Pancreas (tissue), 10 donors: ENCODE results near the gene TCF7L2. TPM values are rescaled to one million over a fixed set of nuclear protein-coding genes. Genes with fewer than 3 reads are reported as not detected.

Experiments
- ATAC-seq, 4 donors: fragments of 200-7000 bp; cut with Tn5 transposase; one replicate each; pipeline versions ENCODE4 v1.8.0 to v1.9.1; 2020; ENCODE audit warnings: mild to moderate bottlenecking in 4 of 4, moderate library complexity in 4 of 4
- DNase-seq, 6 donors: peaks; one replicate each; pipeline ENCODE4 v3.0.0-alpha.2; 2020
- FAIRE-seq: peaks from 2 replicates; lab custom pipeline; 2012; peaks lifted over from hg19 to GRCh38; lab: Jason Lieb, UNC
- H3K27ac ChIP-seq, 4 donors: fragments of 200-600 bp; sonication (generic); 1 replicate in 3 of 4; 2 replicates in 1 of 4; pipeline versions ENCODE4 v1.5.0 to v1.8.0; 2020
- H3K27me3 ChIP-seq, 4 donors: fragments of 200-600 bp; one replicate each; pipeline ENCODE4 v1.8.0; 2021
- H3K36me3 ChIP-seq, 3 donors: fragments of 200-600 bp; sonication (generic) in 1 of 3; one replicate each; pipeline versions ENCODE4 v1.5.0 to v1.8.0; 2020 to 2021
- H3K4me1 ChIP-seq, 3 donors: fragments of 200-600 bp; one replicate each; pipeline ENCODE4 v1.8.0; 2021
- H3K4me3 ChIP-seq, 4 donors: fragments of 200-600 bp; sonication (generic) in 2 of 4; one replicate each; pipeline versions ENCODE4 v1.5.0 to v1.8.0; 2020 to 2021
- H3K9me3 ChIP-seq, 4 donors: fragments of 200-600 bp; one replicate each; pipeline ENCODE4 v1.8.0; 2021
- CTCF ChIP-seq, 4 donors: fragments of 200-600 bp; sonication (generic) in 3 of 4; IDR thresholded peaks; one replicate each; pipeline versions ENCODE4 v1.5.0 to v1.8.0; 2021; ENCODE audit warnings: antibody characterized with exemption in 4 of 4
- WGBS, 2 donors: extraction: QIAGEN DNeasy Blood & Tissue Kit; methylation state at CpG; one replicate each; pipeline ENCODE4 v1.1.7; 2013; 5-methylcytosine and 5-hydroxymethylcytosine counted together
- intact Hi-C, 3 donors: fragments of 100-400 bp; cut with DNase I; formaldehyde crosslinking; loops; one replicate each; pipeline versions ENCODE4 v1.11.1 to v1.14.2; 2022
- polyA plus RNA-seq, 2 donors: library from polyadenylated mRNA; stranded (reverse); fragments of 200-250 nt; gene quantifications; one replicate each; pipeline ENCODE4 v1.2.3, GENCODE V29; 2013
- total RNA-seq, 6 donors: library from RNA; stranded (reverse); fragmentation: NEBNext Ultra II Directional in 4 of 6; extraction: Animal tissue kit (Norgen Biotek cat#: 25700) in 4 of 6; gene quantifications; one replicate each; pipeline versions ENCODE4 v1.2.1 to v1.2.4, GENCODE V29; 2021 to 2023
- donor health status: healthy with polysubstance abuse.
- donor health status: DM: no; HTN: no; CAD: no; lungs with moderate emphysema.
- donor health status: DM: no; HTN: no; CAD: no.
- donor health status: control.
- donor health status: control.
- donor health status: Bipolar disorder and iron deficiency.
- donor health status: DM: yes; HTN: yes; CAD: no.
- donor health status: DM: no; HTN: no; CAD: no.
- donor health status: DM: no; HTN: no; CAD: no.
- donor health status: DM: yes; HTN: yes; CAD: no.

Gene TCF7L2
- total and polyA plus RNA-seq, 8 donors: 7.9 to 22.3 (median 11.6) TPM

DNA sequence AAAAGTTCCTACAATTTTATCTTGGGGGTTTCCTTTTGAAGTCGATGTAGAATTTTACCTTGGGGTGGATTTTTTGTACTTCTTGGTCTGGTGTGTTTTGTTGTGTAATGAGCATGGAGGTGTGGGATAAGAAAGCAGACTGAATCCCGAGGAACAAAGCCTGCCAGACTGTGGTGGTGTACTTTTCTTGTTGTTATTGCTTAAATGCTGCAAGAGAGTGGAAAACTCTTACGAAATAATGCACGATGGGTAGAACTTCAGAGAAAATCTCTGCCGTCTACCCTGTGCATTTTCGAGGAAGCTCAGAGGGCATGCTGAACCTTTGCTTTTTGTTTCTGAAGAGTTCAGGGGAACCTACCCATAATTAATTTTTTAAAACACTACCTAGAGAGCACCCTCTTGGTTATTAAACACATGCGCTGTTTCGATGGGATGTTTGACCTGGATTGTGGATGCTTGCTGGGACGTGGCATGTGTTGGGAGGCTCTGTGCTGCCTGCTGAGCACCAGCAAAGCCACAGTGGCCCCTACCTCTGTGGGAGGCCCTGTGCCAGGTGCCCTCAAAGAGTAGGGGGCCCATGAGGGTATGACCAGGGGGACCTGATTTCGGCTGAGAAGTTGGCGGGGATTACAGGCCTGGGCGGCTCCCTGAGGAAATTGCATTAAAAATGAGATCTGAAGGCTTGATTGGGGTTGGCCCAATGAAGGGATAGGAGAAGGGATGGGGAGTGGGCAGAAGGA lies 94.1 kb downstream of the TCF7L2 start:
- 94 to 97% methylated on average over 12 of the region's 12 CpGs for WGBS, 2 donors
- H3K4me1 ChIP-seq: peaks cover 0 to 8% (median 7%) of the 10 kb centered on the region in 3 donors
- no peak overlapping the region for H3K4me3 ChIP-seq
- intact Hi-C loops: no loop called here
- peaks cover 0 to 3% (median 0%) of the 10 kb centered on the region in 3 donors for H3K36me3 ChIP-seq
- TF ChIP-seq CTCF (IDR thresholded peaks at IDR 0.05): no peak
- ATAC-seq (no peak), DNase-seq (no peak), FAIRE-seq (no peak)
- no peaks in the 10 kb centered on the region for H3K9me3 ChIP-seq
- no peak overlapping the region for H3K27ac ChIP-seq
- H3K27me3 ChIP-seq: no peaks in the 10 kb centered on the region

DNA sequence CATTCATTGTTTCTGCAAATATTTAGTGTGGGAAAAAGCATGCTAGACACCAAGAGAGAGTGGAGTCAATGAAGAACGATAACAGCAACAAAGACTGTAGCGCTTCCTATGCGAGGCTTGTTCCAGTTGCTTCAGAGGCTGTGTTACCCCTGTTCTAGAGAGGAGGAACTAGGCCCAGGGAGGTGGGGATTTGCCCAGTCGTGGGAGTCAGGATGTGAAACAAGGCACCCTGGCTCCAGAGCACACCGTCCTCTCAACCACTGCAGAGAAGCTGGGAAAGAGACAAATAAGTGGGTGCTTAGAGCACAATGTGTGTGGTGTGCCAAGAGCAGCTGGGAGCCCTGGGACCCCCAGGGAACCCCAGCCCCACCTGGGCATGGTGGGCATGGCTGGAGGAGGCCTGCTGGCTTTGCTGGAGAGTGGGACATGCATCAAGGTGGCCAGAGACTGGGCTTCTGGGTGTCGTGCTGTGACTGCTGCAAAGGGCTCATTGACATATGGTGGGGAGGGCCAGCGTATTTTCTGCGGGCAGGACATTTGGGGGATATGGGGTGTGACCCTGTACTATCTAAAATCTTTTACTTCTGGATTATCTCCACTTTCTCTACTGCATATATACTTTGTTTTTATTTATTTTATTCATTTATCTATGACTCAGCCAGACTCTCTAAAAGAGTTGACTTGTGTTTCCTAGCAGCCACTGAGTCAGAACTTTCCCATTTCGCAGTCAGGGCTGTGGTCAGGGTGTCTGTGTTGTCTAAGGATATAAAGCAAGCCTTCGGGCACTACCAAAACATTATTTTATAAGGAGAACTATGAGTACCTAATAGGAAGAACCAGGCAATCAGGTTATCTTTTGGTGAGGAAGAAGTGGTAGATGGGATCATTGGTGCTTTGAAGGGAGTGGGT lies 95.4 kb downstream of the TCF7L2 start:
- peaks cover 0 to 8% (median 7%) of the 10 kb centered on the region in 3 donors for H3K4me1 ChIP-seq
- H3K27ac ChIP-seq: no peak overlapping the region
- H3K36me3 ChIP-seq: peaks cover 0 to 3% (median 0%) of the 10 kb centered on the region in 3 donors
- intact Hi-C loops: no loop called here
- H3K4me3 ChIP-seq: no peak overlapping the region
- no peaks in the 10 kb centered on the region for H3K9me3 ChIP-seq
- no peak for FAIRE-seq
- no peaks in the 10 kb centered on the region for H3K27me3 ChIP-seq
- WGBS, 2 donors: 91 to 92% methylated on average over 10 of the region's 10 CpGs
- DNase-seq: no peak
- peak in 2 of 4 donors; percentile 31 to 32 for ATAC-seq
- TF ChIP-seq CTCF (IDR thresholded peaks at IDR 0.05): no peak

GRCh38 chr10:113047151-113047550 lies 97.1 kb downstream of the TCF7L2 start:
- H3K9me3 ChIP-seq: no peaks in the 10 kb centered on the region
- no peak for FAIRE-seq
- H3K36me3 ChIP-seq: no peaks in the 10 kb centered on the region
- no peak for DNase-seq
- no peak overlapping the region for H3K4me3 ChIP-seq
- 57 to 61% methylated on average over 4 of the region's 4 CpGs for WGBS, 2 donors
- no peak for TF ChIP-seq CTCF (IDR thresholded peaks at IDR 0.05)
- H3K4me1 ChIP-seq: peaks cover 0 to 8% (median 7%) of the 10 kb centered on the region in 3 donors
- intact Hi-C loops: no loop called here
- H3K27me3 ChIP-seq: no peaks in the 10 kb centered on the region
- ATAC-seq: no peak
- no peak overlapping the region for H3K27ac ChIP-seq

DNA sequence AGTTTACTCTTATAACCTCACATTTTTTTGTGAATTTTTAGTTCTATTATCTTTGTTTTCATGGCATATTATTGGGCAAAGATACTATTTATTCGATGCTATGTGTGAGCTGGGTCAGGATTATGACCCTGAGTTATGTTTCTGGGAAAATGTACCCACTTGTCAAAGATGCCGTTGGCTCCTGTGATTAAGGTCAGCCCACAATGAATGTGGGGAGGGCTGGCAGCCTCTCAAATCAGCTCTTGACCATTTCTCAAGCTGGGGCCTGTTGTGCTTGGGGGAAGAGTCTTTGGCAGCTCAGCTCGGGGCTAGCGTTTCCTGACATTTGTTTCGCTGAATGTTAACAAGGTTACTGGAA lies 97.5 kb downstream of the TCF7L2 start:
- no peak for FAIRE-seq
- DNase-seq: no peak
- intact Hi-C loops: no loop called here
- WGBS, 2 donors: 44 to 49% methylated on average over 5 of the region's 5 CpGs
- H3K27me3 ChIP-seq: no peaks in the 10 kb centered on the region
- H3K36me3 ChIP-seq: no peaks in the 10 kb centered on the region
- ATAC-seq: peak in 1 of 4 donors; percentile 10
- TF ChIP-seq CTCF (IDR thresholded peaks at IDR 0.05): no peak
- no peak overlapping the region for H3K4me3 ChIP-seq
- no peaks in the 10 kb centered on the region for H3K9me3 ChIP-seq
- H3K27ac ChIP-seq: no peak overlapping the region
- H3K4me1 ChIP-seq: peaks cover 0 to 8% (median 7%) of the 10 kb centered on the region in 3 donors
